ENCODE data around the gene BARHL2. TPM values are rescaled to one million over a fixed set of nuclear protein-coding genes. Genes with fewer than 3 reads are reported as not detected.

The BARHL2 gene
- total RNA-seq, 1 experiment from 2014 or later, result not detected

DNA sequence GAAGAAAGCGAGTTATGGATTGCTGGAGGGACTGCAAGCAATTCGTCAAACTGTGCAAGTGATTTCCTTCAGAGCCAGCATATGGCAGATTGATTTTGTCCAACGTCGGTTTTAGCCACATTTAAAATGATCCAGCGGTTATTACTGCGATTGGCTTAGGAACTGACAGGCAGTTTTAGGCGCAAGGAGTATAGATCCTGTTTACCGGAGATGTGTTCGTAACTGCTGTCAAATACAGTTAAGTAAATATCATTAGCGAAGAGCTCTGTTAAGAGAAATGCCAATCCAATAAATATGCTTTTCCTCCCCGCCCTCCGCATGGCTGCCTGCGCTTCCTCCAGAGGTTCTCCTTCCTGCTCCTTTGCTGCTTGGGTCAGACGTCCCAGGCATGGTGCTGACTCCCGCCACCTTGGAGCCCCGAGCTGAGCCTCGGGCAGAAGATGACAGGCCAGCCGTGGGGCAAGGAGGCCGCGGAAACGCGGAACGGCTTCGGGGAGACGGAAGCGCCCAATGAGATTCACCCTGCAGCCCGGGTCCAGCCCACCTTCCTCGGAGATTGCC, 9.4 kb upstream of the BARHL2 start (continued):
- TF ChIP-seq, protein P1, sequence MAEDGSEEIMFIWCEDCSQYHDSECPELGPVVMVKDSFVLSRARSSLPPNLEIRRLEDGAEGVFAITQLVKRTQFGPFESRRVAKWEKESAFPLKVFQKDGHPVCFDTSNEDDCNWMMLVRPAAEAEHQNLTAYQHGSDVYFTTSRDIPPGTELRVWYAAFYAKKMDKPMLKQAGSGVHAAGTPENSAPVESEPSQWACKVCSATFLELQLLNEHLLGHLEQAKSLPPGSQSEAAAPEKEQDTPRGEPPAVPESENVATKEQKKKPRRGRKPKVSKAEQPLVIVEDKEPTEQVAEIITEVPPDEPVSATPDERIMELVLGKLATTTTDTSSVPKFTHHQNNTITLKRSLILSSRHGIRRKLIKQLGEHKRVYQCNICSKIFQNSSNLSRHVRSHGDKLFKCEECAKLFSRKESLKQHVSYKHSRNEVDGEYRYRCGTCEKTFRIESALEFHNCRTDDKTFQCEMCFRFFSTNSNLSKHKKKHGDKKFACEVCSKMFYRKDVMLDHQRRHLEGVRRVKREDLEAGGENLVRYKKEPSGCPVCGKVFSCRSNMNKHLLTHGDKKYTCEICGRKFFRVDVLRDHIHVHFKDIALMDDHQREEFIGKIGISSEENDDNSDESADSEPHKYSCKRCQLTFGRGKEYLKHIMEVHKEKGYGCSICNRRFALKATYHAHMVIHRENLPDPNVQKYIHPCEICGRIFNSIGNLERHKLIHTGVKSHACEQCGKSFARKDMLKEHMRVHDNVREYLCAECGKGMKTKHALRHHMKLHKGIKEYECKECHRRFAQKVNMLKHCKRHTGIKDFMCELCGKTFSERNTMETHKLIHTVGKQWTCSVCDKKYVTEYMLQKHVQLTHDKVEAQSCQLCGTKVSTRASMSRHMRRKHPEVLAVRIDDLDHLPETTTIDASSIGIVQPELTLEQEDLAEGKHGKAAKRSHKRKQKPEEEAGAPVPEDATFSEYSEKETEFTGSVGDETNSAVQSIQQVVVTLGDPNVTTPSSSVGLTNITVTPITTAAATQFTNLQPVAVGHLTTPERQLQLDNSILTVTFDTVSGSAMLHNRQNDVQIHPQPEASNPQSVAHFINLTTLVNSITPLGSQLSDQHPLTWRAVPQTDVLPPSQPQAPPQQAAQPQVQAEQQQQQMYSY (CRISPR knock-in tag; IDR thresholded peaks at IDR 0.05), result peak; percentile 65
- TF ChIP-seq, protein P2, sequence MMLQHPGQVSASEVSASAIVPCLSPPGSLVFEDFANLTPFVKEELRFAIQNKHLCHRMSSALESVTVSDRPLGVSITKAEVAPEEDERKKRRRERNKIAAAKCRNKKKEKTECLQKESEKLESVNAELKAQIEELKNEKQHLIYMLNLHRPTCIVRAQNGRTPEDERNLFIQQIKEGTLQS (CRISPR knock-in tag; conservative IDR thresholded peaks at IDR 0.05), result no peak

DNA sequence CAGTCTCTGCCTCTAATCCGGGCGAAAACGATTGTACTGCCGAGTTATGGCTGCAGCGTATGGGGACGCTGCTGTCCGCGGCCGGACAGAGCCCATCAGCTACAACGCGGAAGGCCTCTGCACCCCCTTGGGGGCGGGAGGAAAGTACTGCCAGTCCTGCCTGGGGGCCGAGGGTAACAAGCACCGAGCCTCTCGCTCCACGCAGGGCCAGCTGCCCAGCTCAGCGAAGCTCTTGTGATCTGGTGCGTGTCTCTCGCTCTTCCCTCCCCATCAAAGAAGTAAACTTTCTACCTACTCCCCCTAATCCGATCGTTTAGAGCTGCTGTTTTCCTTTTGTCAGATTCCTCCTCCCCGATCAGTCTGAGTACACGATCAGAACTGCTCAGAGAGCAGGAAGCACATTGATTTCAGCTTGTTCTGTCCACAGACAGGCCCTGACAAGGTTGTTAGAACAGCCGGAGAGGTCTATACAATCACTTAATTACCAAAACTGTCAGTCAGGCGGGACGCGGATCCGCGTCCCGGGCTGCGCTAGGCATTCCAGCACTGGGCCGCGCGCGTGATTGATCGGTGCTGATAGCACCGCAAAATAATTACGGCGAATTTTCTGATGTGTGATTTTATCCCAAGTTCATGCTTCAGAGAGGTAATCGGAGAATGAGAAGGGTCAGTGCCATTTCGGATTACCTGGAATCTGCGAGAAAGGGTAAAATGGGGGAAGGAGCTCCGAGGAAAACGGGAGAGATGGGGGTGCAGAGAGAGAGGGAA, 8.7 kb upstream of the BARHL2 start:
- no peaks in the 10 kb centered on the region for H3K9me3 Mint-ChIP-seq
- peaks cover 100% of the 10 kb centered on the region for H3K27me3 Mint-ChIP-seq (ENCODE audit: low read depth)
- CTCF ChIA-PET, result interaction anchor here (0.6 to 10.7 kb wide), 11 partner anchors 9 to 439 kb away, joined by 3 to 220 read pairs (median 5); no protein-coding TSS in a partner anchor
- ATAC-seq (peak; percentile 4; the same call in 1 of the 2 replicates), DNase-seq (ENCODE audit: low spot score) (no peak)
- TF ChIP-seq USF1 (CRISPR knock-in tag; IDR thresholded peaks at IDR 0.05), result no peak
- TF ChIP-seq ZNF423 (CRISPR knock-in tag; IDR thresholded peaks at IDR 0.05), result no peak
- no peak for TF ChIP-seq ZNF232 (CRISPR knock-in tag; IDR thresholded peaks at IDR 0.05)
- TF ChIP-seq, protein P1 (CRISPR knock-in tag; IDR thresholded peaks at IDR 0.05), result no peak
- TF ChIP-seq USF2 (CRISPR knock-in tag; IDR thresholded peaks at IDR 0.05), result no peak
- TF ChIP-seq RELA (CRISPR knock-in tag; IDR thresholded peaks at IDR 0.05; ENCODE audit: borderline replicate concordance), result no peak
- TF ChIP-seq OVOL2 (CRISPR knock-in tag; IDR thresholded peaks at IDR 0.05; ENCODE audit: borderline replicate concordance), result no peak
- TF ChIP-seq, protein P3, sequence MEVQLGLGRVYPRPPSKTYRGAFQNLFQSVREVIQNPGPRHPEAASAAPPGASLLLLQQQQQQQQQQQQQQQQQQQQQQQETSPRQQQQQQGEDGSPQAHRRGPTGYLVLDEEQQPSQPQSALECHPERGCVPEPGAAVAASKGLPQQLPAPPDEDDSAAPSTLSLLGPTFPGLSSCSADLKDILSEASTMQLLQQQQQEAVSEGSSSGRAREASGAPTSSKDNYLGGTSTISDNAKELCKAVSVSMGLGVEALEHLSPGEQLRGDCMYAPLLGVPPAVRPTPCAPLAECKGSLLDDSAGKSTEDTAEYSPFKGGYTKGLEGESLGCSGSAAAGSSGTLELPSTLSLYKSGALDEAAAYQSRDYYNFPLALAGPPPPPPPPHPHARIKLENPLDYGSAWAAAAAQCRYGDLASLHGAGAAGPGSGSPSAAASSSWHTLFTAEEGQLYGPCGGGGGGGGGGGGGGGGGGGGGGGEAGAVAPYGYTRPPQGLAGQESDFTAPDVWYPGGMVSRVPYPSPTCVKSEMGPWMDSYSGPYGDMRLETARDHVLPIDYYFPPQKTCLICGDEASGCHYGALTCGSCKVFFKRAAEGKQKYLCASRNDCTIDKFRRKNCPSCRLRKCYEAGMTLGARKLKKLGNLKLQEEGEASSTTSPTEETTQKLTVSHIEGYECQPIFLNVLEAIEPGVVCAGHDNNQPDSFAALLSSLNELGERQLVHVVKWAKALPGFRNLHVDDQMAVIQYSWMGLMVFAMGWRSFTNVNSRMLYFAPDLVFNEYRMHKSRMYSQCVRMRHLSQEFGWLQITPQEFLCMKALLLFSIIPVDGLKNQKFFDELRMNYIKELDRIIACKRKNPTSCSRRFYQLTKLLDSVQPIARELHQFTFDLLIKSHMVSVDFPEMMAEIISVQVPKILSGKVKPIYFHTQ (CRISPR knock-in tag; IDR thresholded peaks at IDR 0.05), result no peak
- TF ChIP-seq NFE2L1 (CRISPR knock-in tag; IDR thresholded peaks at IDR 0.05), result no peak
- no peak for TF ChIP-seq CDX4 (CRISPR knock-in tag; IDR thresholded peaks at IDR 0.05; ENCODE audit: borderline replicate concordance)
- TF ChIP-seq TEAD1 (CRISPR knock-in tag; IDR thresholded peaks at IDR 0.05), result no peak
- no peak for TF ChIP-seq IRF2 (CRISPR knock-in tag; IDR thresholded peaks at IDR 0.05; ENCODE audit: borderline replicate concordance, low read depth)
- no peak for TF ChIP-seq SMAD4 (CRISPR knock-in tag; IDR thresholded peaks at IDR 0.05)
- no peak overlapping the region for H3K27ac Mint-ChIP-seq
- peaks cover 70% of the 10 kb centered on the region for H3K4me1 Mint-ChIP-seq
- POLR2A ChIA-PET, result no interaction called here
- no peaks in the 10 kb centered on the region for H3K36me3 Mint-ChIP-seq
- H3K4me3 Mint-ChIP-seq, result peak overlapping the region; percentile 73
